Astrocyte of the spinal cord (primary cell): Measurements from ENCODE around the gene PDE7B.

Experiments
- DNase-seq: peaks from one replicate; pipeline ENCODE4 v3.0.0; 2011; ENCODE audit warnings: low read depth, low spot score
- H3K4me3 ChIP-seq: 2 replicates; pipeline ENCODE4 v1.5.1; 2011; ENCODE audit warnings: low read depth, mild to moderate bottlenecking, low read length, moderate library complexity
- in situ Hi-C: cut with HindIII; loops from 2 replicates; pipeline ENCODE4 v1.10.0; 2017; ENCODE audit warnings: low sequenced_read_pairs
- TF ChIP-seq, protein P1 (sequence below): IDR thresholded peaks from 2 replicates; pipeline ENCODE4 v1.5.1; 2012; ENCODE audit warnings: low read depth, mild to moderate bottlenecking, low read length, inconsistent platforms

PDE7B gene

DNA sequence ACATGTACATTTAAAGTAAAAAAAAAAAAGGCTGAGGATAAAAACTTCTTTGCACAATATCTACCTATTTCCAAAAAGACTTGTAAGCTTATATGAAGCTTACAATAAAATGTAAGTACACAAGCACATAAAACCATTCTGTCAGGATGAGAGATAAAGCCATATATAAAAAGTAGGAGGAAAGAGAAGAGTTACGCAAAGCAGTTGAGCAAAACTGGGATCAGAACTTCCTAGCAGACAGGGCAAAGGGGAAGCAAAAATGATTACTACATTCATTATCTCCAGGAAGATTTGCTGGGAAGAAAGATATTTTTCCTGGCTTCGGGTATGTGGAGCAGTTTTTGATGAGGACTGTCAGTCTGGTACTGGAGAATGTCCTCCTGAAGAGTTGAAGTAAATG lies 200.5 kb downstream of the PDE7B start:
- TF ChIP-seq, protein P1, sequence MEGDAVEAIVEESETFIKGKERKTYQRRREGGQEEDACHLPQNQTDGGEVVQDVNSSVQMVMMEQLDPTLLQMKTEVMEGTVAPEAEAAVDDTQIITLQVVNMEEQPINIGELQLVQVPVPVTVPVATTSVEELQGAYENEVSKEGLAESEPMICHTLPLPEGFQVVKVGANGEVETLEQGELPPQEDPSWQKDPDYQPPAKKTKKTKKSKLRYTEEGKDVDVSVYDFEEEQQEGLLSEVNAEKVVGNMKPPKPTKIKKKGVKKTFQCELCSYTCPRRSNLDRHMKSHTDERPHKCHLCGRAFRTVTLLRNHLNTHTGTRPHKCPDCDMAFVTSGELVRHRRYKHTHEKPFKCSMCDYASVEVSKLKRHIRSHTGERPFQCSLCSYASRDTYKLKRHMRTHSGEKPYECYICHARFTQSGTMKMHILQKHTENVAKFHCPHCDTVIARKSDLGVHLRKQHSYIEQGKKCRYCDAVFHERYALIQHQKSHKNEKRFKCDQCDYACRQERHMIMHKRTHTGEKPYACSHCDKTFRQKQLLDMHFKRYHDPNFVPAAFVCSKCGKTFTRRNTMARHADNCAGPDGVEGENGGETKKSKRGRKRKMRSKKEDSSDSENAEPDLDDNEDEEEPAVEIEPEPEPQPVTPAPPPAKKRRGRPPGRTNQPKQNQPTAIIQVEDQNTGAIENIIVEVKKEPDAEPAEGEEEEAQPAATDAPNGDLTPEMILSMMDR, result no peak
- no peak for DNase-seq
- in situ Hi-C loops, result no loop called here
- no peak overlapping the region for H3K4me3 ChIP-seq

DNA sequence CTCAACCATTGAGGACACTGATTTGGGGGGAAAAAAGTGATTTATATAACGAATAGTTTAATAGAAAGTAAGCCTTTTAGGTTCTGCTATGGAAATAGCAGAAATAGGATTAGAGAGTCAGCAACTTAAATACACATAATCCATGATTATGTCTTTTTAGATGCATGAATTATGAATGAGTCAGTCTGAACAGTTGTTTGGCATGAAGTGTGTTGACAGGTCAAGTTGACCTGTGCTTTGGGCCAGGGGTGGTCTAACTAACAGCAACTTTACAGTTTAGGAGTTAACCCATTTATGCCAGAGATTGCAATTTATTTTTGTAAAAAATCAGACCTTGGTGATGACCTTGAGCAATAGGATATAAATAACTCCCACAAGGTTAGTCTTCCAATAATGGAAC lies 207.4 kb downstream of the PDE7B start:
- H3K4me3 ChIP-seq, result no peak overlapping the region
- in situ Hi-C loops, result no loop called here
- TF ChIP-seq, protein P1, result no peak
- no peak for DNase-seq

DNA sequence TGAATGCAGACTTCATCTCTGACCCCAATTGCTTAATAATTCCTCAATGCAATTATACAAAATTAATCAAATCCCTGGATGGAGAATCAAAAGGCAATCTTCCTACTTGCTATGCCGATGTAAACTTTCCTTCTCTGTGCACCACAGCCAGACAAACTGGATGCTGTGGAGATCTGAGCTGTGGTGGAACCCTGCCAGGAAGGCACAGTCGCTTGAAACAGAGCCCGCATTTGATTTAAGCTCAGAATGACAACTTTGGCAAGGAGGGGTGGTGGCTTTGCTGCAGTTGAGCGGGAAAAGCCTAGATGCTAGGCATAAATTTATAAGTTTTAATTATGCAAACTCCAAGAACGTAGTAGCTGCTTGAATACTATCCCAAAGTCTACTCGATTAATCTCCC lies 207.8 kb downstream of the PDE7B start:
- no peak overlapping the region for H3K4me3 ChIP-seq
- in situ Hi-C loops, result no loop called here
- no peak for DNase-seq
- TF ChIP-seq, protein P1, result no peak

DNA sequence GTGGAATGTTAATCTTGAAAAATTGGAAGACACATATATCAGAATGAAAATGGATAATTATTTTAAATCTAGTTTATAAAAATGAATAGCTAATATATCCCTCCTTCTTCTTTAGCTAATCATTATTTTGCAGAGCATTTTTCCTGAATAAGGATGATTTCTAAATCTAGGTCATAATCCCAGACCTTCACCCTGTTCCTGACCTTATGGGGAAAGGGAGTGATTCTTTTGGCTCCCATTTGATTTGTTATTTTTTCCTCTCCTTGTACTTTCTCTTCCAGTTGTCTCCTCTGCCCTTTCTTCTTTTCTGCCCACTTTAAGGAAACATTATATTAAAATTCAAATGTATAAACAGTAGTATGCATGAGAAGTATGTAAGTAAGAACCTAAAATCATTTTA lies 208.6 kb downstream of the PDE7B start:
- in situ Hi-C loops, result no loop called here
- TF ChIP-seq, protein P1, result no peak
- DNase-seq, result no peak
- H3K4me3 ChIP-seq, result no peak overlapping the region

DNA sequence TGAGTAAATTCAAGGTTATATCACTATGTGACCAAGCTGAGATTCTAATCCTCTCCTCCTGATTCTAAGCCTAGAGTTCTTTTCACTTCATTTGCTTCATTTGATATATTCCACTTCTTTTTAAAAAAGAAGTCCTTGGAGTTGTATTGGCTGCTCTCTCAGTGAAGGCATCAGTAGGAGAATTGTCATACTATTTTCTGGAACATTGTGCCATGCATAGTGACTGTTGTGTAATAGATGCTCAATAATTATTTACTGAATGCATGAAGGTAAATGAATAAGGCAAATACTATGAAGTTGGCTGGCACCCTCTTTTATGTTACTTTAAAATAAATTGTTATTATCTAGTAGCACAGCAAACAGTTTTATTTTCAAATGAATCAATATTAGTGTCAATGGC lies 209.3 kb downstream of the PDE7B start:
- in situ Hi-C loops, result no loop called here
- H3K4me3 ChIP-seq, result no peak overlapping the region
- no peak for DNase-seq
- TF ChIP-seq, protein P1, result no peak

DNA sequence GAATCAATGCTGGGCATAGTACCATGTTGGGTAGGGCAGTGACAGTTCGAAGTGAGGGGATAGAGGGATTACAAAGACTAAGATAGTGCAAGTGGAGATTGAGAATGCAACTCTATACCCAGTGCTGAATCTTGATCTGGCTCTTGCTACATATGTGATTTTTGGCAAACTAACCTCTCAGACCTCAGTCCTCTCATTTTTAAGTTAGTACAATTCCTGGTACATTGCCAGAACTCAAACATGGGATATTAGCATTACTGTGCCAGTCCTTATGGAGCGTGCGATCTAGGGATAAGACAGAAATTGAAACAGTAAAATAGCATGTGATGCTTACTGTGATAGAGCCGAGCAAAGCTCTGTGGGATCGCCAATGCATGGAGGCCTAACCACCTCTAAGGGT lies 210.2 kb downstream of the PDE7B start:
- DNase-seq, result no peak
- TF ChIP-seq, protein P1, result no peak
- in situ Hi-C loops, result no loop called here
- no peak overlapping the region for H3K4me3 ChIP-seq

DNA sequence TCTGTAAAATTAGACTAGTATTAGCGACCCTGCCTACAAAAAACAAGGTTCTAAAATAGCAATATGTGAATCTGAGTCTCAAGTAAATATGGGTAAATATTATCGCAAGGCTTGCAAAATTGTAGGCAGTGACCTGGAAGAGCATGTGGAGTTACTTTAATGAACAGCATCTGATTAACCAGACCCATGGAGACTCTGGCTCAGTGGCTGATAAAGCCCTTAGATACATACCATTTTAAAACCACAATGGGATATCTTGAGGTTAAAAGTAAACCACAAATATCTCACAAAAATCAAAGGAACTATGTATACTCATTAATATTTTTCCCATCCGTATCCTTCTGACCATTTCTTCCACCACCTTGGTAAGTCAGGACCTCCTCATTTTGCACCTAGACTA lies 211.6 kb downstream of the PDE7B start:
- peak; percentile 77 for DNase-seq
- in situ Hi-C loops, result no loop called here

More for the DNA sequence above, 211.6 kb downstream of the PDE7B start:
- no peak overlapping the region for H3K4me3 ChIP-seq
- TF ChIP-seq, protein P1, result no peak
